ENCODE data around the gene PARL. TPM values are rescaled to one million over a fixed set of nuclear protein-coding genes. Genes with fewer than 3 reads are reported as not detected.

The PARL gene
- total RNA-seq, 1 donor from 2014 or later = 70.5 TPM

DNA sequence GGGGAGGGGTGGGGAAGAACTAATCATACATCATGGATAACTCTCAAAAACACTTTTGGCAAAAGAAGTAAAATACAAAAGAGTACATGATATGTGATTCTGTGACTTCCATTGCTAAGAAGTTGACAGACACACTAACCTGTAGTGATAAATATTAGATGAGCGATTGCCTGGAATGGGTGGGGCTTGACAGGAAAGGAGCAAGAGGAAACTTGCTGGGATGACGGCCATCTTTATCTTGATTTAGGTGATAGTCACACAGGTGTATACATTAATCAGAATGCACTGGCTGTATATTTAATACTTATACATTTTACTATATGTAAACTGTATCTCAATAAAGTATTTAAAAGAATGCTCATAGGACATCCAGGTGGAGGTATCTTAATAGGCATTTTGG, 13.1 kb downstream of the PARL start:
- no peak overlapping the region for H3K4me3 ChIP-seq
- peaks cover under 1% of the 10 kb centered on the region for H3K36me3 ChIP-seq
- no peak overlapping the region for H3K27ac ChIP-seq
- H3F3A ChIP-seq (ENCODE audit: low read depth) = no peaks in the 10 kb centered on the region
- peaks cover 92% of the 10 kb centered on the region for H3K79me2 ChIP-seq (ENCODE audit: low read depth)
- H3K4me1 ChIP-seq = no peaks in the 10 kb centered on the region
- Mint-ChIP-seq H3K27me3 (ENCODE audit: insufficient read depth, low read depth) (peaks cover 2% of the 10 kb centered on the region), H3K36me3 (peaks cover 3% of the 10 kb centered on the region), H3K9me3 (no peaks in the 10 kb centered on the region), H3K4me3 (no peak overlapping the region), H3K27ac (no peak overlapping the region), H3K4me1 (no peaks in the 10 kb centered on the region)
- H3K9me3 ChIP-seq (ENCODE audit: low read depth) = no peaks in the 10 kb centered on the region
- H2AFZ ChIP-seq (replicated peaks) = no peak overlapping the region
- no peak for DNase-seq (ENCODE audit: low spot score)
- no peak overlapping the region for H3K9ac ChIP-seq
- H3K4me2 ChIP-seq = no peak overlapping the region
- H4K20me1 ChIP-seq (ENCODE audit: low read depth) = peaks cover 36% of the 10 kb centered on the region
- TF ChIP-seq EZH2phosphoT487 (IDR thresholded peaks at IDR 0.05) = no peak
- TF ChIP-seq, protein P1, sequence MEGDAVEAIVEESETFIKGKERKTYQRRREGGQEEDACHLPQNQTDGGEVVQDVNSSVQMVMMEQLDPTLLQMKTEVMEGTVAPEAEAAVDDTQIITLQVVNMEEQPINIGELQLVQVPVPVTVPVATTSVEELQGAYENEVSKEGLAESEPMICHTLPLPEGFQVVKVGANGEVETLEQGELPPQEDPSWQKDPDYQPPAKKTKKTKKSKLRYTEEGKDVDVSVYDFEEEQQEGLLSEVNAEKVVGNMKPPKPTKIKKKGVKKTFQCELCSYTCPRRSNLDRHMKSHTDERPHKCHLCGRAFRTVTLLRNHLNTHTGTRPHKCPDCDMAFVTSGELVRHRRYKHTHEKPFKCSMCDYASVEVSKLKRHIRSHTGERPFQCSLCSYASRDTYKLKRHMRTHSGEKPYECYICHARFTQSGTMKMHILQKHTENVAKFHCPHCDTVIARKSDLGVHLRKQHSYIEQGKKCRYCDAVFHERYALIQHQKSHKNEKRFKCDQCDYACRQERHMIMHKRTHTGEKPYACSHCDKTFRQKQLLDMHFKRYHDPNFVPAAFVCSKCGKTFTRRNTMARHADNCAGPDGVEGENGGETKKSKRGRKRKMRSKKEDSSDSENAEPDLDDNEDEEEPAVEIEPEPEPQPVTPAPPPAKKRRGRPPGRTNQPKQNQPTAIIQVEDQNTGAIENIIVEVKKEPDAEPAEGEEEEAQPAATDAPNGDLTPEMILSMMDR (IDR thresholded peaks at IDR 0.05) = no peak
- no peaks in the 10 kb centered on the region for H3K27me3 ChIP-seq

- TF ChIP-seq EZH2 (IDR thresholded peaks at IDR 0.05) = no peak
- TF ChIP-seq, protein P1 (IDR thresholded peaks at IDR 0.05) = no peak
- TF ChIP-seq EZH2phosphoT487 (IDR thresholded peaks at IDR 0.05) = no peak
Observed at GRCh38 chr3:183870563-183870962, 14.1 kb downstream of the PARL start.

GRCh38 chr3:183868796-183869195, 15.9 kb downstream of the PARL start:
- H3F3A ChIP-seq (ENCODE audit: low read depth) = no peaks in the 10 kb centered on the region
- H3K9ac ChIP-seq = no peak overlapping the region
- H3K4me2 ChIP-seq = no peak overlapping the region
- no peak overlapping the region for H3K27ac Mint-ChIP-seq
- no peaks in the 10 kb centered on the region for H3K27me3 ChIP-seq
- peaks cover 17% of the 10 kb centered on the region for H3K36me3 Mint-ChIP-seq
- no peaks in the 10 kb centered on the region for H3K27me3 Mint-ChIP-seq (ENCODE audit: insufficient read depth, low read depth)
- no peaks in the 10 kb centered on the region for H3K9me3 Mint-ChIP-seq
- H3K36me3 ChIP-seq = peaks cover 12% of the 10 kb centered on the region
- TF ChIP-seq, protein P1 (IDR thresholded peaks at IDR 0.05) = no peak
- TF ChIP-seq EZH2phosphoT487 (IDR thresholded peaks at IDR 0.05) (no peak), EZH2 (IDR thresholded peaks at IDR 0.05) (no peak)
- H3K4me1 ChIP-seq = no peaks in the 10 kb centered on the region
- H3K9me3 ChIP-seq (ENCODE audit: low read depth) = no peaks in the 10 kb centered on the region
- no peak overlapping the region for H3K4me3 Mint-ChIP-seq
- peaks cover 14% of the 10 kb centered on the region for H4K20me1 ChIP-seq (ENCODE audit: low read depth)
- no peak overlapping the region for H3K4me3 ChIP-seq
- H3K79me2 ChIP-seq (ENCODE audit: low read depth) = peaks cover 66% of the 10 kb centered on the region
- H3K4me1 Mint-ChIP-seq = no peaks in the 10 kb centered on the region
- DNase-seq (ENCODE audit: low spot score) = no peak
- H2AFZ ChIP-seq (replicated peaks) = no peak overlapping the region
- H3K27ac ChIP-seq = no peak overlapping the region

More at GRCh38 chr3:183870563-183870962, 14.1 kb downstream of the PARL start:
- Histone ChIP-seq H4K20me1 (ENCODE audit: low read depth) (peaks cover 30% of the 10 kb centered on the region), H2AFZ (replicated peaks) (no peak overlapping the region), H3K4me3 (no peak overlapping the region), H3K79me2 (ENCODE audit: low read depth) (peaks cover 84% of the 10 kb centered on the region), H3K4me1 (no peaks in the 10 kb centered on the region), H3K9ac (no peak overlapping the region), H3K4me2 (no peak overlapping the region), H3F3A (ENCODE audit: low read depth) (no peaks in the 10 kb centered on the region), H3K36me3 (peaks cover 8% of the 10 kb centered on the region), H3K27me3 (no peaks in the 10 kb centered on the region), H3K27ac (no peak overlapping the region), H3K9me3 (ENCODE audit: low read depth) (no peaks in the 10 kb centered on the region)
- Mint-ChIP-seq H3K27ac (no peak overlapping the region), H3K4me1 (no peaks in the 10 kb centered on the region), H3K9me3 (no peaks in the 10 kb centered on the region), H3K36me3 (peaks cover 8% of the 10 kb centered on the region), H3K4me3 (no peak overlapping the region), H3K27me3 (ENCODE audit: insufficient read depth, low read depth) (no peaks in the 10 kb centered on the region)
- no peak for DNase-seq (ENCODE audit: low spot score)

All from neural progenitor cell (in vitro differentiated cells).